Stimulated activated CD4-positive, alpha-beta T cell treated with anti-CD3 and anti-CD28 coated beads, Interleukin-2, amount 100 ng/mL, for 24 hours (primary cell): Measurements from ENCODE around the gene BNIP2.
"Not testable (repeated sequence)": the region's sequence is repeated elsewhere in the genome, so short reads cannot be mapped to it uniquely, and the experiment has no call there.

Experiments used
- DNase-seq, 2 donors: peaks; one replicate each; pipeline ENCODE4 v3.0.0-alpha.2; 2020

Gene BNIP2

GRCh38 chr15:59687836-59688235, 1.3 kb downstream of the BNIP2 start:
- no peak for DNase-seq

GRCh38 chr15:59686389-59686788, 2.7 kb downstream of the BNIP2 start:
- DNase-seq, result no peak

DNA sequence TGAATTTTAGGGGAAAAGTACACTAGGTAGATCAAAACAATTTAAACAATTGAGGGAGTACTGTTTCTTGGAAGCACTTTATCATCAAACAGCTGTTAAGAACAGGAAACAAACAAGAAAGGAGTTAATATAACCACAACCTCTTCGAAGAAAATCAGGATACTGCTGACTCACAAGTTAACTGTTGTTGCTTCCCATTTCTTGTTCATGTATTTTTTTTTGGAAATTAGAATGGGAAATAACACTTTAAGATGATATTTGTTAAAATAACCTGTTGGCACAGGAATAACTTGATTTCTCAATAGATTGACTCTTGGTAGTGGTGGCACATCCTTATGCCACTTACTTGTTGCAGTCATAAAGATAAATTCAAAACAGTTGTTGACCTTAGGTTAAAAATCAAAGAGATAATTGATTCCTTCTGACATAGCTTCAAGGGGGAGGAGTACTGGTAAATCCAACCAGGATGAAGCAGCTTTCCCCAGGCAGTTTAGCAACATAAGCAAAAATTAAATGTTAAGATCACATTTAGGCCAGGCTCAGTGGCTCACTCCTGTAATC, 3.3 kb downstream of the BNIP2 start:
- no peak for DNase-seq

GRCh38 chr15:59680870-59681269, 8.2 kb downstream of the BNIP2 start:
- no peak for DNase-seq

DNA sequence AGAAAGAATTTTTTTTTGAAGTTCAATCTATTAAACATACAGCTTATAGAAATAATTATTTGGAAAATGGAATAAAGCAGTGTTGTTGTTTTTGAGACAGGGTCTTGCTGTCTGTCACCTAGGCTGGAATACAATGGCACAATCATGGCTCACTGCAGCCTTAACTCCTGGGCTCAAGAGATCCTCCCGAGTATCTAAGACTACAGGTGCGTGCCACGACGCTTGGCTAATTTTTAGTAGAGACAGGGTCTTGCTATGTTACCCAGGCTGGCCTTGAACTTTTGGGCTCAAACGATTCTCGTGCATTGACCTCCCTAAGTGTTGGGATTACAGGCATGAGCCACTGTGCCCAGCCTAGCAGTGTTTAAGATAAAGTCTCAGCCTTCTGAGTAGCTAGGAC, 8.8 kb downstream of the BNIP2 start:
- no peak for DNase-seq

DNA sequence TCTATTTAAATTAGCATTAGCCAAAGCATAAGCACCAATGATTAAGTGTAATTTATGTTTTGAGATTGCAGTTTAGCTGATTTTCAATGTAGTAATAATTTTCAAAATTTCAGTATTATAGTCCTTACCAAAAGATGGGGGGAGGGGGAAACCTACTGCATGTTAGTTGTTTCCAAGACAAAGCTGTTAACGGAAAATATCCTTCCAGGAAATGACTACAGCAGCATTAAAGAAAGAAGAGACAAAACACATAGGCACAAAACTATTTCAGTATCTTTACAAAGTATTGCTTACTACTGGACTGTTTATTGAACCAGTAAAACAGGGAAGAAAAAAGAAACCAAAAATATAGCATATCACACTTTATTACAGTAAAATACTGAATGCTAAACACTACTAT, 10.5 kb downstream of the BNIP2 start:
- DNase-seq, result no peak

- DNase-seq, result no peak
Measured at GRCh38 chr15:59678172-59678571, 10.9 kb downstream of the BNIP2 start.

- DNase-seq, result no peak
Measured at GRCh38 chr15:59676565-59676964, 12.6 kb downstream of the BNIP2 start.

DNA sequence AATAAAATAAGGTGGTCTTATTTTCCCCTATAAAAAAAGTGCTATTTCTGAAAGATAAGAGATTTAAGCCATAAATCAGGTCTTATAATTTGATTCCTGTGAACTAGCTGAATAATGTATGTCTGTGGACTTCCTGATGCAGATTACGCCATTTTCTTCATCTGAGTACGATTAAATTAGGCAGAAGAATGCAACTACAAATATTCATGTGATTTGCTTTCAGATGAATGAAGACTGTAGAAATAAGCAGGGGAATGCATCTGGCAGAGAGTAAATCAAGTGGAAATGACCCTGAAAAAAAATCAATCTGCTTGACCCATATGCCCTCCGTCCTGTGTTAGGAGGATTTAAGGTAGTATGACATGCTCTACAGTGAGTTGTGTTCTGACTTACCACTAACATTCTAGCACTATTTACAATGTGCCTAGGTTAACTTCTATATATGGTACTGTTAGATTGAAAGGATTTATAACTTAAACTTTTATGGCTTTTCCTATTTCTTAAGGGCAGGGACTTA, 14.7 kb downstream of the BNIP2 start:
- DNase-seq, result no peak

DNA sequence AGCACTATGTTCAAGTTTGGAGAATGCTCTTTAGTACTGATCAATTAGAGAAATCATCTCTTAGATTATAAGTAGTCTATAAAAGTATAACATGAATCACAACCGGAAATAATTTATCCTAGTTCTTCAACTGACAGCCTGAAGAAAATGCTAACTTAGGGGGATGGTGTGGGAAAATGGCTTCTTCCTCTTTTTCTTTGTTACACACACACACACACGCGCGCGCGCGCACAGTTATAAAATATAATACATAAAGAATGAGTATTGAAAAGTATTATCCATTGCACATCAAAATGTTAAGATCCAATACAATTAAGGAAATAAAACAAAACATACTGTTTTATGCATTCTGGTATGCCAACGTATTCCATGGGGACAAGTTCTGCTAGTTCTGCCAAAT, 20.6 kb downstream of the BNIP2 start:
- no peak for DNase-seq

DNA sequence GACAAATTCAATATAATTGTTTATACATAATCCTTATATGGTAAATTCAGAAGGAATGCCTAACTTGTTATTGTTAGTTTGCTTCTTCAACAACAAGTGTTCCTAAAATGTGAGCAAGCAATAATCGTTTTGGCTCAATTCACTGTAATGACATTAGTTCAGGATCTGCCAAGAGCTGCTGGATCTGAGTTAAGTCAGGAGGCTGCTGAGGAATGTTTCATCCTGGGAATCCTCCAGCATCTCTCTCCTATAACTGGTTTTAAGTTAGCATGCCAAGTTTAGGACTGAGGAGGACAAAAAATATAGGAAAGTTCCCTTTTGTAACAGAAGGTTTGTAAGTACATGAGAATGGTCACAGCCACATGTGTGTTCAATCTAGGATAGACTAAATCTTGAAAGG, 26.9 kb downstream of the BNIP2 start:
- no peak for DNase-seq

DNA sequence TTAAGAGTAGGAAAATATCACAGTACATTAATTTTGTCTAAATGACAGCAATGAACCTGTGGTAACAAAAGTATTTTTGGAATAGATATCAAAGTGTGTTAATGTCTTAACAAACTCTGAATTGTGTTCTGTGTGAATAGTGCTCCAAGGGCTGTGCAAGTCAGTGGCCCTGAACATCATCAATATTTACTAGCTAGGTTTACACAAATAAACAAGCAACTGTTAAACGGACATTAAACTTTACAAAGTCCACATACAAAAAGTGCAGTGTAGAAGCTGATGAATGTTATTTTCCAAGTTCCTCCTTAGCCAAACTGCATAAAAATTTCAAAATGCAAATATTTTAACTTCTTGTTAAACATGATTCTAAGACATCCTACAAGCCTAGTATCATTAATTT, 29.8 kb downstream of the BNIP2 start:
- DNase-seq, result no peak

GRCh38 chr15:59657635-59658125, 31.4 kb downstream of the BNIP2 start:
- DNase-seq, result peak; percentile 11 to 20

DNA sequence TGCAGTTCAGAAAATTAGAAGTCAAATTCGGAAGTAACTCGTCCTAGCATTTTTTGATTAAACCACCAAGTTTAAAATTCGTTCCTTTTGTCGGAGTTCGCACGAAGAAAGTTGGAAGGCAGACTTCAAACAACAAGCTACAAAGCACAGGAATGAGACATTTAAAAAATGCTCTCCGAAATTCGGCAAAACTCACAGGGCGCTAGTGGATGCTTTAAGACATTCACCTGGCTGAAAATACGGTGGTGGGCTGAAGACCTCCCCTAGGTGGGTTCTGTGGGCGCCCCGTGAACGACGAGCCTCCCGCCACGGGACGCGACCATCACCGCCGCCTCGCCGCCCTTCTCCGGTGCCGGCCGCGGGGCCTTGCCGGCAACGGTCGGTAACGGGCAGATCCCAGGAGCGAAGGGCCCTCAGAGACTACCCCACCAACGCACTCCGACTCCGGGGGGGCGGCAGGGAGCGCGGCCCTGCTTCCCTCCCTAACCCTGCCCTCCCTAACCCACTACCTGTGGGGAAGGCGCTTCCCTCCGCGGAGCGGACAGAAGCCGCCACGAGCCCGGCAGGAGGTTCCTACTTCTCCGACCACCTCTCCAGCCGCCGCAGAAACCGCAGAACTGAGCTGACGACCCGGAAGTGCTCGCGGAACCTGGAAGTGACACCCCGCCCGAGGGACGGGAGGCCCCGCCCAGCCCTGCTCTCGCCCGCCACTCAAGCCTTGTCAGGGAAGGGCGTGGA, 32.1 kb downstream of the BNIP2 start, which contains the start of gene GTF2A2:
Gene GTF2A2, minus strand, starts transcription at position 619 of the 738 bp plus-strand sequence. CDS start 5,238 bp downstream, outside the sequence.
- DNase-seq, result peak; percentile 94 to 96

GRCh38 chr15:59654046-59654445, 35.1 kb downstream of the BNIP2 start:
- DNase-seq, result no peak

DNA sequence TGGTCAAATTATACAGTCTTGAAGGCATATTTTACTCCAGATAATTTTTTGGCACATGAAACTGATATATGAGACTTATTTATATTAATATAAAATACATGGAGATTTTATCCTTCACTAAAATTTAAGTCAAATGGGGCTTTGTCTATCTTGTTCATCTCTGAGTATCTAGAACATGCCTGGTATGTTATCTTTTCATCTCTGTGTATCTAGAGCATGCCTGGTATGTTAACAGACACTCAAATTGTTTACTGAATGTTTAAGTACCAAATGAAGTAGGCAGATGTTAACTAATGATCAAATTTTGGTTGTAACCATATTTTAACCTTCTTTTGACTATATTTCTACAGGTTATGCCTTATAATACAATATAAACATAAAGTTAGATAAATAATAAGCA, 39.5 kb downstream of the BNIP2 start:
- no peak for DNase-seq

DNA sequence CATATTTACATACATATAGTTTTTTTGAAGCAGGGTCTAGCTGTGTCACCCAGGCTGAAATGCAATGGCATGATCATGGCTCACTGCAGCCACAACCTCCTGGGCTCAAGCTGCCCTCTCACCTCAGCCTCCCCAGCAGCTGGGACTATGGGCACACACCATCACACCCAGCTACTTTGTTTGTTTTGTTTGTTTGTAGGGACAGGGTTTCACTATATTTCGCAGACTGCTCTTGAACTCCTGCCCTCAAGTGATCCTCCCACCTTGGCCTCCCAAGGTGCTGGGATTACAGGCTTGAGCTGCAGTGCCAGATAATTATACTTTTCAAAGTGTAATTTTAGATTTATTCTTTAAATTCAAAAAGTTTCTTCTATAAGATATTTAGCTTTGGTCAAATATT, 42.0 kb downstream of the BNIP2 start:
- DNase-seq, result no peak

DNA sequence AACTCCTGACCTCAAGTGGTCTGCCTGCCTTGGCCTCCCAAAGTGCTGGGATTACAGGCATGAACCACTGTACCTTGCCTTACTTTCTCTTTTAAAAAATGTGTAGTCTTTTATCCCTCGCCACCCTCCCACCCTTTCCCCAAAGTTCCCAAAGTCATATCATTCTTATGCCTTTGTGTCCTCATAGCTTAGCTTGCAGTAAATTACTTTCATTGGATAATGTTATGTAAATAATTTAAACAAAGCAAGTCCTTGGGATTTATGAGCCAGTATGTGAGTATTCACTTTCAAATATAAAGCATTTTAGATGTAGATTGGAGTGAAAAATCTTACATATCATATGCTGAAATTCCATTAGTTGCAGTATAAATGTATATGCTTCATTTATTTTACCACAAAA, 42.8 kb downstream of the BNIP2 start:
- DNase-seq, result no peak

- not testable (repeated sequence) for DNase-seq
Measured at GRCh38 chr15:59645812-59646211, 43.3 kb downstream of the BNIP2 start.

GRCh38 chr15:59644756-59645155, 44.4 kb downstream of the BNIP2 start:
- DNase-seq, result no peak

DNA sequence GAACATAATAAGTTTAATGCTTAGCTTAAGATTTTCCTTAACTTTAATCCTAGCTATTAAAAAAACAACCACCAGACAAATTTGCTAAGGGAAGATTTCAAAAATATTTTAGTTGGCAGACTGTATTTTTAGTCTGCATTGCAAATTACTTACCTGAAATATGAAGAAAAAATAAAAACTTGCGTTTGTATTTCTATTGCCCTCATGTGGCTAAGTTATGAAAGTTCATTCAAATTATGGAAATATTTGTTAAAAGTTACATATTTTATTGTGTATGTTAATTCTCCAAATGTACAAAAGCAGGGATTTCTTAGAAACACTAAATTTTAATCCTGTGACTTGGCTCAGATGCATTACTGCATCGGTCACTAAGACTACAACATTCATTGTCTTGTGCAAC, 46.8 kb downstream of the BNIP2 start:
- no peak for DNase-seq

DNA sequence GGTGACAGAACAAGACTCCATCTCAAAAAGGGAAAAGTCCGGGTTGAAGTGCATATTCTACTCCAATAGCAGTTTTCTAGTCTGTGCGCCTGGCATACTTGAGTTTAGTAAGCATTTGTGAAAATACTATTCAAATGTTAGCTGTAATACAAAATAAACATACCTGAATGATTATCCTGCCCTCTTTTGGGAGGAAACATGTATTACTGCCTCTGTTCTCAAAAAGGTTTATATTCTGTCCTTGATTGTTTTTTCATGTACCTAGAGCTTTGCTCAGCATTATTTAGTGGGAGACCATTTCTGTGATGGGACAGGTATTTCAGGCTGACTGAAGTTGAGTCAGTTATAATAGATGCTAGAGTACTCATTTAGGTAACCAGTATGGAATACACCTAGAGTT, 51.6 kb downstream of the BNIP2 start:
- not testable (repeated sequence) for DNase-seq

GRCh38 chr15:59636184-59636583, 52.9 kb downstream of the BNIP2 start:
- no peak for DNase-seq

GRCh38 chr15:59632714-59633113, 56.4 kb downstream of the BNIP2 start:
- DNase-seq, result no peak
